Measurements from ENCODE around the gene A4GALT. TPM values are rescaled to one million over a fixed set of nuclear protein-coding genes. Genes with fewer than 3 reads are reported as not detected.
"Not testable (repeated sequence)": the region's sequence is repeated elsewhere in the genome, so short reads cannot be mapped to it uniquely, and the experiment has no call there.

A4GALT gene
- total RNA-seq, 2 experiments from 2014 or later: 56.0 to 61.5 TPM

GRCh38 chr22:42670921-42671709 is 49.6 kb downstream of the A4GALT start:
- Histone ChIP-seq H2AFZ (ENCODE audit: low read length) (no peak overlapping the region), H3K9me2 (ENCODE audit: insufficient read depth, low read length) (no peaks in the 10 kb centered on the region), H3K4me1 (ENCODE audit: insufficient read depth, low read length, poor library complexity, severe bottlenecking) (peaks cover 32% of the 10 kb centered on the region), H3K4me2 (ENCODE audit: low read length) (no peak overlapping the region), H3K4me3 (ENCODE audit: low read depth, low read length, poor library complexity, severe bottlenecking) (no peak overlapping the region), H3K9me3 (ENCODE audit: low read length) (peaks cover 18% of the 10 kb centered on the region; the same call in 1 of the 2 replicates), H3K79me2 (ENCODE audit: insufficient read depth, low read depth, low read length) (no peaks in the 10 kb centered on the region), H3K36me3 (ENCODE audit: insufficient read depth, low read length) (no peaks in the 10 kb centered on the region; the same call in 1 of the 2 replicates), H3K27ac (ENCODE audit: low read depth, low read length, poor library complexity, severe bottlenecking) (peak overlapping the region; percentile 2), H4K20me1 (ENCODE audit: insufficient read depth, low read length) (no peaks in the 10 kb centered on the region)
- ChIA-PET POLR2A (interaction anchor here (0.7 kb wide), 1 partner anchor 28 kb away, joined by 4 read pairs; no protein-coding TSS in a partner anchor), CTCF (ENCODE audit: unreplicated experiment) (no interaction called here)
- no TSS peak for BruUV-seq (replicated peaks)
- TF ChIP-seq CTCF (conservative IDR thresholded peaks at IDR 0.05; ENCODE audit: low read length): no peak
- no peak for DNase-seq (ENCODE audit: low spot score)
- intact Hi-C loops (cut with micrococcal nuclease; ENCODE audit: unreplicated experiment): no loop called here

- CTCF ChIA-PET (ENCODE audit: unreplicated experiment): no interaction called here
- H3K27ac ChIP-seq (ENCODE audit: low read depth, low read length, poor library complexity, severe bottlenecking): no peak overlapping the region
Observed at GRCh38 chr22:42670046-42670445, 50.6 kb downstream of the A4GALT start.

GRCh38 chr22:42666393-42666792 is 54.3 kb downstream of the A4GALT start:
- BruUV-seq (replicated peaks); intact Hi-C loops (cut with micrococcal nuclease; ENCODE audit: unreplicated experiment); DNase-seq (ENCODE audit: low spot score); H3K36me3 ChIP-seq (ENCODE audit: insufficient read depth, low read length); H4K20me1 ChIP-seq (ENCODE audit: insufficient read depth, low read length); H3K9me2 ChIP-seq (ENCODE audit: insufficient read depth, low read length); H3K4me3 ChIP-seq (ENCODE audit: low read depth, low read length, poor library complexity, severe bottlenecking); CTCF ChIA-PET (ENCODE audit: unreplicated experiment); H2AFZ ChIP-seq (ENCODE audit: low read length); H3K79me2 ChIP-seq (ENCODE audit: insufficient read depth, low read depth, low read length): not testable (repeated sequence)
- peaks cover 53% of the 10 kb centered on the region for H3K4me1 ChIP-seq (ENCODE audit: insufficient read depth, low read length, poor library complexity, severe bottlenecking)
- peak overlapping the region; percentile 82 for H3K27ac ChIP-seq (ENCODE audit: low read depth, low read length, poor library complexity, severe bottlenecking)
- H3K4me2 ChIP-seq (ENCODE audit: low read length): peak overlapping the region; percentile 29
- POLR2A ChIA-PET: interaction anchor here (0.6 to 1.0 kb wide), 3 partner anchors 10 to 99 kb away, joined by 3 to 6 read pairs (median 4); no protein-coding TSS in a partner anchor
- H3K9me3 ChIP-seq (ENCODE audit: low read length): peaks cover 16% of the 10 kb centered on the region; the same call in 1 of the 2 replicates

More at GRCh38 chr22:42670046-42670445, 50.6 kb downstream of the A4GALT start:
- TF ChIP-seq EZH2phosphoT487 (IDR thresholded peaks at IDR 0.05; ENCODE audit: borderline replicate concordance, low read depth, low read length) (no peak), CTCF (conservative IDR thresholded peaks at IDR 0.05; ENCODE audit: low read length) (no peak)
- peaks cover 18% of the 10 kb centered on the region; the same call in 1 of the 2 replicates for H3K9me3 ChIP-seq (ENCODE audit: low read length)
- peaks cover 42% of the 10 kb centered on the region for H3K4me1 ChIP-seq (ENCODE audit: insufficient read depth, low read length, poor library complexity, severe bottlenecking)
- H3K4me3 ChIP-seq (ENCODE audit: low read depth, low read length, poor library complexity, severe bottlenecking): no peak overlapping the region
- no TSS peak for BruUV-seq (replicated peaks)
- H3K9me2 ChIP-seq (ENCODE audit: insufficient read depth, low read length): no peaks in the 10 kb centered on the region
- H2AFZ ChIP-seq (ENCODE audit: low read length): no peak overlapping the region
- no peak overlapping the region for H3K4me2 ChIP-seq (ENCODE audit: low read length)
- no peaks in the 10 kb centered on the region for H3K79me2 ChIP-seq (ENCODE audit: insufficient read depth, low read depth, low read length)
- intact Hi-C loops (cut with micrococcal nuclease; ENCODE audit: unreplicated experiment): no loop called here
- POLR2A ChIA-PET: no interaction called here
- DNase-seq (ENCODE audit: low spot score): no peak
- H4K20me1 ChIP-seq (ENCODE audit: insufficient read depth, low read length): no peaks in the 10 kb centered on the region
- H3K36me3 ChIP-seq (ENCODE audit: insufficient read depth, low read length): no peaks in the 10 kb centered on the region; the same call in 1 of the 2 replicates

All from OCI-LY7 (cell line).